Measurements from ENCODE around the gene SPTBN1.

DNA sequence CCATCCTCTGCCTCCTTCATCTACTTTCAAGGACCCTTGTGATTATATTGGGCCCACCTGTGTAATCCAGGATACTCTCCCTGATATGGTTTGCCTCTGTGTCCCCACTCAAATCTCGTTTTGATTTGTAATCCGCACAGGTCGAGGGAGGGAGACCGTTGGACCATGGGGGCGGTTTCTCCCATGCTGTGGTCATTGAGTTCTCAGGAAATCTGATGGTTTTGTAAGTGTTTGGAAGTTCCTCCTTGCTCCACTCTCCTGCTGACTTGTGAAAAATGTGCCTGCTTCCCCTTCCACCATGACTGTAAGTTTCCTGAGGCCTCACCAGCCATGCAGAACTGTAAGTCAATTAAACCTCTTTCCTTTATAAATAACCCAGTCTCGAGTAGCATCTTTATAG lies 225.3 kb downstream of the SPTBN1 start:
- no peak for TF ChIP-seq CTCF (IDR thresholded peaks at IDR 0.05)
- no peak for TF ChIP-seq POLR2AphosphoS5 (IDR thresholded peaks at IDR 0.05)

Measured in stomach (tissue), 4 donors.